Naive thymus-derived CD4-positive, alpha-beta T cell (primary cell): Measurements from ENCODE around the gene SMAD2. TPM values are rescaled to one million over a fixed set of nuclear protein-coding genes. Genes with fewer than 3 reads are reported as not detected.
A peak's percentile ranks its signal among the peaks of the same experiment; 100 is the strongest.

Experiments used
- ATAC-seq: fragments of 150-1000 bp; cut with Tn5 transposase; 2 replicates; pipeline ENCODE4 v1.10.0; 2021; ENCODE audit warnings: mild to moderate bottlenecking, moderate library complexity
- CTCF ChIA-PET: fragments of 350-600 bp; sonication (Branson Sonifier 250); formaldehyde crosslinking; loops from one replicate; lab custom pipeline; 2021; ENCODE audit warnings: antibody characterized with exemption; lab: Charles Lee
- POLR2A ChIA-PET: fragments of 350-600 bp; sonication (Branson Sonifier 250); formaldehyde crosslinking; loops from one replicate; lab custom pipeline; 2021; ENCODE audit warnings: antibody characterized with exemption, inconsistent platforms; lab: Charles Lee
- DNase-seq, 9 donors: peaks; one replicate each; pipeline versions ENCODE4 v3.0.0 to v3.0.0-alpha.2; 2020 to 2022; ENCODE audit warnings: mixed read lengths in 1 of 9
- H3K27ac ChIP-seq: one replicate; pipeline ENCODE4 v1.7.0; 2013; ENCODE audit warnings: mild to moderate bottlenecking, low read depth, low read length, moderate library complexity
- H3K27me3 ChIP-seq, 2 donors: one replicate each; pipeline ENCODE4 v1.7.0; 2013; ENCODE audit warnings: low read length in 2 of 2, mild to moderate bottlenecking in 2 of 2, moderate library complexity in 2 of 2; ENCODE audit not compliant: control insufficient read depth in 2 of 2, insufficient read depth in 2 of 2
- H3K36me3 ChIP-seq, 3 experiments: 1 replicate in 2 of 3; 2 replicates in 1 of 3; pipeline ENCODE4 v1.7.0; 2013; ENCODE audit warnings: low read length in 3 of 3, mild to moderate bottlenecking in 3 of 3, moderate library complexity in 1 of 3; ENCODE audit not compliant: insufficient read depth in 3 of 3, control insufficient read depth in 2 of 3
- H3K4me1 ChIP-seq, 2 donors: one replicate each; pipeline ENCODE4 v1.7.0; 2013; ENCODE audit warnings: low read length in 2 of 2, mild to moderate bottlenecking in 2 of 2, moderate library complexity in 1 of 2; ENCODE audit not compliant: control insufficient read depth in 2 of 2, insufficient read depth in 2 of 2
- H3K4me3 ChIP-seq: 2 replicates; pipeline ENCODE4 v1.7.0; 2013; ENCODE audit warnings: mild to moderate bottlenecking, low read length
- H3K9me3 ChIP-seq, 3 experiments: 1 replicate in 2 of 3; 2 replicates in 1 of 3; pipeline ENCODE4 v1.7.0; 2013; ENCODE audit warnings: low read length in 3 of 3; ENCODE audit not compliant: control insufficient read depth in 2 of 3
- H3K27ac Mint-ChIP-seq, 9 donors: one replicate each; pipeline ENCODE4 v1.8.0; 2020 to 2022; ENCODE audit warnings: mixed read lengths in 9 of 9, mild to moderate bottlenecking in 8 of 9, moderate library complexity in 5 of 9, inconsistent platforms in 2 of 9
- H3K27me3 Mint-ChIP-seq, 5 donors: one replicate each; pipeline ENCODE4 v1.8.0; 2021 to 2022; ENCODE audit warnings: mixed read lengths in 5 of 5, mild to moderate bottlenecking in 1 of 5
- H3K36me3 Mint-ChIP-seq, 5 donors: one replicate each; pipeline ENCODE4 v1.8.0; 2020 to 2022; ENCODE audit warnings: mixed read lengths in 5 of 5, mild to moderate bottlenecking in 3 of 5, inconsistent platforms in 1 of 5
- H3K4me1 Mint-ChIP-seq, 7 donors: one replicate each; pipeline ENCODE4 v1.8.0; 2020 to 2022; ENCODE audit warnings: mixed read lengths in 7 of 7, mild to moderate bottlenecking in 3 of 7, inconsistent platforms in 1 of 7
- H3K4me3 Mint-ChIP-seq, 10 donors: one replicate each; pipeline ENCODE4 v1.8.0; 2020 to 2022; ENCODE audit warnings: mild to moderate bottlenecking in 10 of 10, mixed read lengths in 10 of 10, moderate library complexity in 6 of 10, inconsistent platforms in 2 of 10
- H3K9me3 Mint-ChIP-seq, 11 donors: one replicate each; pipeline ENCODE4 v1.8.0; 2020 to 2022; ENCODE audit warnings: mixed read lengths in 11 of 11, mild to moderate bottlenecking in 4 of 11, inconsistent platforms in 1 of 11, moderate library complexity in 1 of 11
- intact Hi-C, 2 donors: fragments of 100-400 bp; cut with micrococcal nuclease; formaldehyde crosslinking; loops; one replicate each; pipeline ENCODE4 v1.15.1; 2023
- polyA plus RNA-seq, 2 donors: library from polyadenylated mRNA; unstranded; fragments of 300-500 nt; fragmentation: Illumina TruSeq; gene quantifications; one replicate each; pipeline ENCODE4 v1.2.3, GENCODE V29; 2021
- total RNA-seq, 6 experiments: library from RNA in 5 of 6; stranded (reverse) in 5 of 6; gene quantifications; 1 replicate in 5 of 6; 2 replicates in 1 of 6; pipeline ENCODE4 v1.2.3 and lab custom pipeline; 2021 to 2026

SMAD2 gene
- total and polyA plus RNA-seq, 7 experiments from 2014 or later: 91.3 to 164 (median 113) TPM

- ChIA-PET POLR2A (no interaction called here), CTCF (no interaction called here)
- H3K27ac ChIP-seq: no peak overlapping the region
- H3K36me3 Mint-ChIP-seq: peaks cover 3 to 13% (median 4%) of the 10 kb centered on the region in 5 donors
- peaks cover 0 to 9% (median 0%) of the 10 kb centered on the region in 3 experiments for H3K9me3 ChIP-seq
- H3K27me3 ChIP-seq: no peaks in the 10 kb centered on the region
- no peak overlapping the region for H3K4me3 Mint-ChIP-seq
- H3K27me3 Mint-ChIP-seq: peaks cover 9 to 19% (median 11%) of the 10 kb centered on the region in 5 donors
- DNase-seq: no peak
- H3K9me3 Mint-ChIP-seq: peaks cover 10 to 29% (median 18%) of the 10 kb centered on the region in 11 donors
- H3K27ac Mint-ChIP-seq: no peak overlapping the region
- H3K4me1 ChIP-seq: no peaks in the 10 kb centered on the region
- intact Hi-C loops: no loop called here
- no peak for ATAC-seq
- H3K36me3 ChIP-seq: no peaks in the 10 kb centered on the region
- H3K4me3 ChIP-seq: no peak overlapping the region
- H3K4me1 Mint-ChIP-seq: peaks cover 0 to 1% (median 0%) of the 10 kb centered on the region in 7 donors
Observed at GRCh38 chr18:47788621-47789020, 141.8 kb downstream of the SMAD2 start.

GRCh38 chr18:47781561-47781960 is 148.9 kb downstream of the SMAD2 start:
- Histone ChIP-seq H3K4me1 (no peaks in the 10 kb centered on the region), H3K36me3 (no peaks in the 10 kb centered on the region), H3K27me3 (no peaks in the 10 kb centered on the region), H3K9me3 (peaks cover 0 to 9% (median 0%) of the 10 kb centered on the region in 3 experiments), H3K27ac (no peak overlapping the region), H3K4me3 (no peak overlapping the region)
- ChIA-PET POLR2A (no interaction called here), CTCF (no interaction called here)
- H3K36me3 Mint-ChIP-seq: peaks cover 0 to 13% (median 6%) of the 10 kb centered on the region in 5 donors
- peaks cover 0 to 1% (median 0%) of the 10 kb centered on the region in 7 donors for H3K4me1 Mint-ChIP-seq
- no peak overlapping the region for H3K4me3 Mint-ChIP-seq
- DNase-seq: no peak
- H3K9me3 Mint-ChIP-seq: peaks cover 12 to 52% (median 18%) of the 10 kb centered on the region in 11 donors
- H3K27ac Mint-ChIP-seq: no peak overlapping the region
- ATAC-seq: no peak
- peaks cover 9 to 21% (median 10%) of the 10 kb centered on the region in 5 donors for H3K27me3 Mint-ChIP-seq
- intact Hi-C loops: no loop called here

DNA sequence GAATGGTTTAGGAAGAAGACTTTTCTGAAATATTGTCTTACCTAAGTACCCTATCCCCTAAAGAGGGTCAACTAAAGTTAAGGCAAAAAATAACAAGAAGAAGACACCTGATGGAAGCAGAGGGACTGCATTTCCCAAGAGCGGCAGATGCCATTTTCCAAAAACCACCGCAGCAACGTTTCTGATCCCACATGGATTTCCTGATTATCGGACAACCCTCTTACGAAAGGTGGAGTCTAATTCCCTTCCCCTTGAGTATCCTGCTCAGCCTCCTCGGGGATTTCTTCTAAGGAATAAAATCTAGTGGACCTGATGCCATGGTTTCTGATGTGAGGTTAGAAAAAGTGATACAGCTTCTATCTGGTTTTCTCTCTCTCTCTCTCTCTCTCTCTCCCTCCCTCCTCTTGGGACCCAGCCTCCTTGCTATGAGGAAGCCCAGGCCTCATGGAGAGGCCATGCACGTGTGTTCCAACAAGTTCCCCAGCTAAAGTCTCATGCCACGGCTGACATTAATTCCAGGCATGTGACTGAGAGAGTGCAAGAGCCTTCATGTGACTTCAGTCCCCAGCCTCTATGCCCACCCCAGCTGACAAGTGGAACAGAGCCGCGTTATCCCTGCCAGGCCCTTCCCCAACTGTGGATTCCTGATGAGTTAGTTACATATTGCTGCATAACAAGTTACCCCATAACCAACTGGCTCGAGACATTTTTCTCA is 150.3 kb downstream of the SMAD2 start:
- intact Hi-C loops: no loop called here
- ATAC-seq (no peak), DNase-seq (no peak)
- H3K4me3 Mint-ChIP-seq: no peak overlapping the region
- H3K27me3 ChIP-seq: no peaks in the 10 kb centered on the region
- peaks cover 0 to 9% (median 6%) of the 10 kb centered on the region in 5 donors for H3K36me3 Mint-ChIP-seq
- POLR2A ChIA-PET: no interaction called here
- CTCF ChIA-PET: interaction anchor here (0.7 kb wide), 1 partner anchor 11 kb away, joined by 3 read pairs; no protein-coding TSS in a partner anchor
- H3K36me3 ChIP-seq: no peaks in the 10 kb centered on the region
- H3K9me3 ChIP-seq: peaks cover 0 to 9% (median 0%) of the 10 kb centered on the region in 3 experiments
- no peaks in the 10 kb centered on the region for H3K4me1 Mint-ChIP-seq
- no peak overlapping the region for H3K27ac ChIP-seq
- peak overlapping the region in 1 of 9 donors; percentile 74 for H3K27ac Mint-ChIP-seq
- peaks cover 8 to 38% (median 15%) of the 10 kb centered on the region in 11 donors for H3K9me3 Mint-ChIP-seq
- H3K27me3 Mint-ChIP-seq: peaks cover 9 to 18% (median 11%) of the 10 kb centered on the region in 5 donors
- no peak overlapping the region for H3K4me3 ChIP-seq
- H3K4me1 ChIP-seq: no peaks in the 10 kb centered on the region

DNA sequence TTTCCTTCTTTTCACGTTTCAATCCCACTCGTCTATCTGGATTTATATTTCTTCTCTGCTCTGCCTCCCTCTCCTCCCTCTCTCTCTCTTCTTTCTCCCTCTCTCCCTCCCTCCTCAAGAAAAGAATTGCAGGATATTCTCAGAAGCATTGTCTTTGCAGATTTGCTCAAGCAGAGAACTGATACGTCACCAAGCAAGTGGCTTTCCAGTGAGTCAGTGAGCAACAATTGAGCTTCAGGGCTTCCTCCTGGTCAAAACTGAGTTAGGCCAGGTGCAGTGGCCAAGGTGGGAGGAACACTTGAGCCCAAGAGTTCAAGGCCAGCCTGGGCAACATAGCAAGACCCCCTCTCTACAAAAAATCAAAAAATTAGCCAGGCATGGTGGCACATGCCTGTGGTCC is 151.1 kb downstream of the SMAD2 start:
- ChIA-PET CTCF (no interaction called here), POLR2A (no interaction called here)
- intact Hi-C loops: no loop called here
- DNase-seq: no peak
- H3K27me3 Mint-ChIP-seq: peaks cover 9 to 18% (median 11%) of the 10 kb centered on the region in 5 donors
- Histone ChIP-seq H3K9me3 (peaks cover 0 to 6% (median 0%) of the 10 kb centered on the region in 3 experiments), H3K4me3 (no peak overlapping the region), H3K4me1 (no peaks in the 10 kb centered on the region), H3K27me3 (no peaks in the 10 kb centered on the region), H3K27ac (no peak overlapping the region), H3K36me3 (no peaks in the 10 kb centered on the region)
- peaks cover 5 to 30% (median 8%) of the 10 kb centered on the region in 11 donors for H3K9me3 Mint-ChIP-seq
- ATAC-seq: no peak
- H3K36me3 Mint-ChIP-seq: peaks cover 0 to 6% (median 5%) of the 10 kb centered on the region in 5 donors
- H3K4me3 Mint-ChIP-seq: no peak overlapping the region
- H3K27ac Mint-ChIP-seq: no peak overlapping the region
- no peaks in the 10 kb centered on the region for H3K4me1 Mint-ChIP-seq

DNA sequence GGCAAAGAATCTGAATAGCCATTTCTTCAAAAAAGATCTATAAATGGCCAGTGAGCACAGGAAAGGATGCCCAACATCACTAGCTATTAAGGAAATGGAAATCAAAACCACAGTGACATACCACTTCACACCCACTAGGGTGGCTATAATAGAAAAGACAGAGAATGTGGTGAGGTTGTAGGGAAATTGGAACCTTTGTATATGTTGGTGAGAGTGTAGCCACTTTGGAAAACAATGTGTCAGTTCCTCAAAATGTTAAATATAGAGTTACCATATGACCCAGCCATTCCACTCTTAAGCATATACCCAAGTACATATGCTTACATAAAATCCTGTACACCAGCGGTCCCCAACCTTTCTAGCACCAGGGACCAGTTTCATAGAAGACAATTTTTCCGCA is 152.8 kb downstream of the SMAD2 start:
- intact Hi-C loops: no loop called here

DNA sequence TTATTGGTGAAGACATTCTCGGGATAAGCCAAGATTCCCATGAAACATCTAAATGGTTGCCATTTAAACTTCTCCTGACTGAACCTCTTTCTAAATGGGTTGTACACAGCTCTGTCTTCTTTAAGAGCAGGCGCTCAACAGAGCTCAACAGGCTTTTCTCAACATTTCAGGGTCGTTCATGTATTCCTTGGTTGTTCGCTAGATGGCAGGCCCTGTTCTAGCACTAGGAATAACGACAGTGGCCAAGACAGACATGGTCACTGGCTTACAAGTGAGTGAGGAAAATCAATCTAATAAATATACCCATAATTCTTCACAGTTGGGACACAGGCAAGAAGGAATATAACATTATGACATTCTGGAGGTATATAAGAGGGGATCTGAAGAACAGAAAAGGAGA is 154.5 kb downstream of the SMAD2 start:
- H3K9me3 ChIP-seq: no peaks in the 10 kb centered on the region
- no peaks in the 10 kb centered on the region for H3K36me3 ChIP-seq
- no peak overlapping the region for H3K4me3 Mint-ChIP-seq
- H3K9me3 Mint-ChIP-seq: peaks cover 0 to 2% (median 0%) of the 10 kb centered on the region in 11 donors
- POLR2A ChIA-PET: no interaction called here
- no peak for ATAC-seq
- CTCF ChIA-PET: no interaction called here
- no peak overlapping the region for H3K27ac Mint-ChIP-seq
- H3K36me3 Mint-ChIP-seq: no peaks in the 10 kb centered on the region
- H3K4me3 ChIP-seq: no peak overlapping the region
- H3K27me3 Mint-ChIP-seq: peaks cover 1 to 13% (median 7%) of the 10 kb centered on the region in 5 donors
- no peaks in the 10 kb centered on the region for H3K4me1 ChIP-seq
- no peak for DNase-seq
- H3K27me3 ChIP-seq: no peaks in the 10 kb centered on the region
- no peak overlapping the region for H3K27ac ChIP-seq
- intact Hi-C loops: no loop called here
- peaks cover 0 to 3% (median 0%) of the 10 kb centered on the region in 7 donors for H3K4me1 Mint-ChIP-seq

More for the DNA sequence above, 152.8 kb downstream of the SMAD2 start:
- ChIA-PET CTCF (no interaction called here), POLR2A (no interaction called here)
- Mint-ChIP-seq H3K4me1 (peaks cover 0 to 3% (median 0%) of the 10 kb centered on the region in 7 donors), H3K36me3 (no peaks in the 10 kb centered on the region), H3K27me3 (peaks cover 9 to 18% (median 9%) of the 10 kb centered on the region in 5 donors), H3K4me3 (no peak overlapping the region), H3K27ac (no peak overlapping the region), H3K9me3 (peaks cover 0 to 15% (median 3%) of the 10 kb centered on the region in 11 donors)
- no peak overlapping the region for H3K4me3 ChIP-seq
- H3K27me3 ChIP-seq: no peaks in the 10 kb centered on the region
- peak; percentile 14 for ATAC-seq
- no peak for DNase-seq
- H3K9me3 ChIP-seq: no peaks in the 10 kb centered on the region
- no peak overlapping the region for H3K27ac ChIP-seq
- no peaks in the 10 kb centered on the region for H3K4me1 ChIP-seq
- no peaks in the 10 kb centered on the region for H3K36me3 ChIP-seq
